GM12878 (cell line): ENCODE data around the gene PIEZO2. TPM values are rescaled to one million over a fixed set of nuclear protein-coding genes. Genes with fewer than 3 reads are reported as not detected.

Source experiments
- CREB1 ChIP-seq: IDR thresholded peaks from 2 replicates; pipeline ENCODE4 v1.6.1; 2012; ENCODE audit warnings: low read depth, mild to moderate bottlenecking, inconsistent platforms
- DPF2 ChIP-seq: fragments of 450-650 bp; IDR thresholded peaks from 2 replicates; pipeline ENCODE4 v1.6.1; 2017; ENCODE audit warnings: mild to moderate bottlenecking
- FOXK2 ChIP-seq: fragments of 450-650 bp; IDR thresholded peaks from 2 replicates; pipeline ENCODE4 v1.6.1; 2017; ENCODE audit warnings: mild to moderate bottlenecking, moderate library complexity
- FOXM1 ChIP-seq: IDR thresholded peaks from 2 replicates; pipeline ENCODE4 v1.6.1; 2012; ENCODE audit warnings: low read depth, mild to moderate bottlenecking, inconsistent platforms, low read length, moderate library complexity
- GABPA ChIP-seq: IDR thresholded peaks from 2 replicates; pipeline ENCODE4 v1.6.1; 2014; ENCODE audit warnings: antibody characterized with exemption, low read depth, mild to moderate bottlenecking, inconsistent platforms
- HDAC6 ChIP-seq: fragments of 200-600 bp; sonication (generic); IDR thresholded peaks from one replicate; pipeline ENCODE4 v1.8.0; 2017; ENCODE audit warnings: antibody characterized with exemption; ENCODE audit not compliant: unreplicated experiment
- IKZF1 ChIP-seq: fragments of 450-650 bp; conservative IDR thresholded peaks from 2 replicates; pipeline ENCODE4 v1.6.1; 2017; ENCODE audit warnings: antibody characterized with exemption, mild to moderate bottlenecking
- IKZF2 ChIP-seq, 2 experiments: fragments of 450-650 bp; IDR thresholded peaks; 2 replicates each; pipeline ENCODE4 v1.6.1; 2017; ENCODE audit warnings: mild to moderate bottlenecking in 2 of 2, moderate library complexity in 2 of 2
- MEF2A ChIP-seq: IDR thresholded peaks from 2 replicates; pipeline ENCODE4 v1.6.1; 2011; ENCODE audit warnings: low read depth, mild to moderate bottlenecking, low read length, moderate library complexity; ENCODE audit not compliant: insufficient read depth
- MTA2 ChIP-seq: fragments of 450-650 bp; IDR thresholded peaks from 2 replicates; pipeline ENCODE4 v1.6.1; 2016; ENCODE audit warnings: low read depth, mild to moderate bottlenecking, moderate library complexity
- NFYB ChIP-seq: IDR thresholded peaks from 2 replicates; pipeline ENCODE4 v1.6.1; 2011; ENCODE audit warnings: low read depth, mild to moderate bottlenecking, low read length, improper control_type of control experiment, moderate library complexity; ENCODE audit not compliant: insufficient read depth
- PML ChIP-seq: IDR thresholded peaks from 2 replicates; pipeline ENCODE4 v1.6.1; 2012; ENCODE audit warnings: low read length, inconsistent platforms
- PRDM15 ChIP-seq: fragments of 450-650 bp; formaldehyde crosslinking; IDR thresholded peaks from 2 replicates; pipeline ENCODE4 v1.4.0; 2020; ENCODE audit warnings: mild to moderate bottlenecking, moderate library complexity
- RAD51 ChIP-seq: fragments of 450-650 bp; IDR thresholded peaks from 2 replicates; pipeline ENCODE4 v1.6.1; 2016; ENCODE audit warnings: moderate library complexity, mild to moderate bottlenecking, inconsistent platforms
- RB1 ChIP-seq: fragments of 450-650 bp; formaldehyde crosslinking; IDR thresholded peaks from 2 replicates; pipeline ENCODE4 v1.6.1; 2017; ENCODE audit warnings: mild to moderate bottlenecking, borderline replicate concordance
- RFX5 ChIP-seq: IDR thresholded peaks from 2 replicates; pipeline ENCODE4 v1.6.1; 2011; ENCODE audit warnings: low read depth, low read length, improper control_type of control experiment
- SIN3A ChIP-seq: IDR thresholded peaks from 2 replicates; pipeline ENCODE4 v1.6.1; 2012; ENCODE audit warnings: low read depth, low read length, improper control_type of control experiment
- SMC3 ChIP-seq: IDR thresholded peaks from 2 replicates; pipeline ENCODE4 v1.6.1; 2011; ENCODE audit warnings: low read length, improper control_type of control experiment, borderline replicate concordance
- TARDBP ChIP-seq: IDR thresholded peaks from 2 replicates; pipeline ENCODE4 v1.6.1; 2016; ENCODE audit warnings: borderline replicate concordance
- TCF3 ChIP-seq: IDR thresholded peaks from 2 replicates; pipeline ENCODE4 v1.6.1; 2012; ENCODE audit warnings: low read depth, mild to moderate bottlenecking, low read length, borderline replicate concordance; ENCODE audit not compliant: insufficient read depth
- ZBTB4 ChIP-seq: fragments of 450-650 bp; formaldehyde crosslinking; IDR thresholded peaks from 2 replicates; pipeline ENCODE4 v1.4.0; 2022; ENCODE audit warnings: mild to moderate bottlenecking, moderate library complexity
- ZZZ3 ChIP-seq: IDR thresholded peaks from 2 replicates; pipeline ENCODE4 v1.6.1; 2011; ENCODE audit warnings: low read depth; ENCODE audit not compliant: control insufficient read depth, insufficient read length
- polyA plus RNA-seq, 11 experiments: library from polyadenylated mRNA; depleted of rRNA in 4 of 11; unstranded in 6 of 11; stranded (reverse) in 5 of 11; fragments of >200 nt; fragmentation: Nextera tagmentation in 4 of 11; fragmentation: Illumina TruSeq in 1 of 11; extraction: Ambion mirVana in 4 of 11; extraction: Trizol in 1 of 11; gene quantifications; 1 replicate in 1 of 11; 2 replicates in 10 of 11; pipeline versions ENCODE4 v1.2.1 to v1.2.3, GENCODE V29; 2011 to 2016; ENCODE audit warnings: inconsistent platforms in 2 of 11, missing spikeins in 2 of 11, low read depth in 1 of 11
- total RNA-seq, 4 experiments: library from RNA; depleted of rRNA in 3 of 4; stranded (reverse); fragments of >200 nt in 3 of 4; fragmentation: Illumina TruSeq in 1 of 4; extraction: Trizol in 1 of 4; gene quantifications; 2 replicates each; pipeline versions ENCODE4 v1.2.1 to v1.2.3, GENCODE V29; 2013 to 2021

Gene PIEZO2
- total and polyA plus RNA-seq, 10 of the 15 experiments (the other 5 are each of a cell fraction or from before 2014, with no cell fraction given): 6.7 to 42.3 (median 27.4) TPM

- TF ChIP-seq ZZZ3: no peak
- no peak for TF ChIP-seq TARDBP
- no peak for TF ChIP-seq DPF2
- no peak for TF ChIP-seq GABPA
- 0 out of 2 replicates have a peak, but pooled peaks have one; percentile 17 for TF ChIP-seq CREB1
- peak; percentile 49; the same call in 1 of the 2 replicates for TF ChIP-seq IKZF1
- no peak for TF ChIP-seq FOXK2
- peak; percentile 35 to 59; a peak in 3 of 4 replicates for TF ChIP-seq IKZF2 (IDR thresholded peaks at IDR 0.05)
- TF ChIP-seq FOXM1: peak; percentile 56; the same call in 1 of the 2 replicates
- no peak for TF ChIP-seq NFYB
- no peak for TF ChIP-seq ZBTB4 (CRISPR knock-in tag)
- no peak for TF ChIP-seq HDAC6
- TF ChIP-seq SIN3A: no peak
- TF ChIP-seq MEF2A: 0 out of 2 replicates have a peak, but pooled peaks have one; percentile 37
- 0 out of 2 replicates have a peak, but pooled peaks have one; percentile 31 for TF ChIP-seq PML
- peak; percentile 19; the same call in 1 of the 2 replicates for TF ChIP-seq RAD51
- TF ChIP-seq RB1: no peak
- TF ChIP-seq TCF3: no peak
- TF ChIP-seq PRDM15 (CRISPR knock-in tag): no peak
- TF ChIP-seq RFX5: no peak
- TF ChIP-seq MTA2: 0 out of 2 replicates have a peak, but pooled peaks have one; percentile 14
- peak; percentile 89; the same call in 1 of the 2 replicates for TF ChIP-seq SMC3
Observed at GRCh38 chr18:11040823-11041656, 108.3 kb downstream of the PIEZO2 start (continued).
